GM19043 (cell line): ENCODE results near the gene SCD5.

Experiments used
- ATAC-seq: cut with Tn5 transposase; IDR thresholded peaks from one replicate; pipeline ENCODE4 v1.9.1; 2021; ENCODE audit warnings: low read depth; ENCODE audit not compliant: unreplicated experiment

Gene SCD5

GRCh38 chr4:82606622-82607021, 192.0 kb downstream of the SCD5 start:
- ATAC-seq: no peak

GRCh38 chr4:82604522-82604921, 194.1 kb downstream of the SCD5 start:
- ATAC-seq: no peak

GRCh38 chr4:82601242-82602015, 197.2 kb downstream of the SCD5 start:
- no peak for ATAC-seq

GRCh38 chr4:82599336-82599735, 199.3 kb downstream of the SCD5 start:
- no peak for ATAC-seq

- ATAC-seq: no peak
These were observed 204.1 kb downstream of the SCD5 start for GRCh38 chr4:82594456-82594855.

- ATAC-seq: no peak
These were observed 205.2 kb downstream of the SCD5 start for GRCh38 chr4:82593411-82593810.

GRCh38 chr4:82592639-82593038, 206.0 kb downstream of the SCD5 start:
- ATAC-seq: no peak

- ATAC-seq: no peak
These were observed 207.0 kb downstream of the SCD5 start for GRCh38 chr4:82591592-82591991.

- no peak for ATAC-seq
These were observed 208.8 kb downstream of the SCD5 start for GRCh38 chr4:82589756-82590155.

GRCh38 chr4:82588771-82589270, 209.8 kb downstream of the SCD5 start:
- ATAC-seq: no peak

GRCh38 chr4:82587826-82588540, 210.6 kb downstream of the SCD5 start:
- ATAC-seq: no peak

- ATAC-seq: no peak
These were observed 212.7 kb downstream of the SCD5 start for GRCh38 chr4:82585690-82586435.

GRCh38 chr4:82584931-82585330, 213.7 kb downstream of the SCD5 start:
- ATAC-seq: no peak

GRCh38 chr4:82583897-82584587, 214.6 kb downstream of the SCD5 start:
- ATAC-seq: no peak

GRCh38 chr4:82579932-82580331, 218.7 kb downstream of the SCD5 start:
- no peak for ATAC-seq
